NB4 (cell line): ENCODE data around the gene SCLY.

Source experiments
- MYC ChIP-seq: IDR thresholded peaks from 2 replicates; pipeline ENCODE4 v1.6.1; 2011; ENCODE audit warnings: low read depth, low read length
- POLR2A ChIP-seq: IDR thresholded peaks from 2 replicates; pipeline ENCODE4 v1.6.1; 2011; ENCODE audit warnings: mild to moderate bottlenecking; ENCODE audit not compliant: insufficient read length; ENCODE audit errors: extremely low read depth
- TF ChIP-seq, protein P1 (sequence below): IDR thresholded peaks from one replicate; pipeline ENCODE4 v1.5.1; 2012; ENCODE audit warnings: low read depth, low read length
- TF ChIP-seq, protein P2 (sequence below): IDR thresholded peaks from 2 replicates; pipeline ENCODE4 v1.6.1; 2011; ENCODE audit warnings: low read depth, low read length

DNA sequence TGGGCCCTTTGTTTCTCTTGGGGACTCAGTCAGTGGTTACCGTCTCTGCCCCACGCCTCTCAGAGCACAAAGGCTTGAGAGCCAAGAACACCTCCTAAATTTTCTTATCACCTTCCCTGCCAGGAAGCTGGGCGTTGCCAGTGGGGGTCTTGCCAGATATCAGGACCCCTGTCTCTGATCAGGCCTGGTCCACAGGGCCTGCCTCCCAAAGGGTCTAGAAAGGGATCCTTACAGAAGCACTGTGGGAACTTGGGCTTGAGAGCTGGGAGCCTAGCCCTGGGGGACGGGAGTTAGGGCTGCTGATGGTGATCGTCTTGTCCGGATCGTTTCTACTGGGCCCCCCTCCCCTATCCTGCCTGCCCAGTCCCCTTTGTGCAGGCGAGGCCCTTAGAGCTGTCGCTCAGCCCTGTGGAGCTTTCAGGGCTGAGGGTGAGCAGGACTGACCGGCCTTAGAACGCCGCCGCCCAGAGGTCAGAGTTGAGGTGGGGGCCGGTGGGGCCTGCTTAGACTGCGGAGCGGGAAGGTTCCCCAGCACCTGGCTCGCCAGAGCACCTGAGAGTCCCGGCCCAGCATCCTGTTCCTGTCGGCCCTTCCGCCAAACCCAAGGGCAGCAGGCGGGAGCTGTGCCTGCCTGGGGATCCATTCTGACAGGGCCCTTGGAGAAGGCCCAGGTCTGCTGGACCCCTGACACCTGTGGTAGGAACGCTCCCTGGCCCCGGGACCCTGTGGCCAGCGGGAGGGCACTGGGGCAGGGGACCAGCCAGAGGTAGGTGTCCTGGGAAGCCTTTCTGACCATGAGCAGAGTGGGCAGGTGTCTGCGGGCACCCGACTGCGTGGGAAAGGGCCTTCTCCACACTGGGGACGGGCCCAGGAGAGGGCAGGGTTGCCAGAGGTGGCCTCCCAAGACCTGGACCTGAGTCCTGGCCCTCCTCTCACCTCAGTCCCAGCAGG is 40.3 kb downstream of the SCLY start:
- TF ChIP-seq, protein P1, sequence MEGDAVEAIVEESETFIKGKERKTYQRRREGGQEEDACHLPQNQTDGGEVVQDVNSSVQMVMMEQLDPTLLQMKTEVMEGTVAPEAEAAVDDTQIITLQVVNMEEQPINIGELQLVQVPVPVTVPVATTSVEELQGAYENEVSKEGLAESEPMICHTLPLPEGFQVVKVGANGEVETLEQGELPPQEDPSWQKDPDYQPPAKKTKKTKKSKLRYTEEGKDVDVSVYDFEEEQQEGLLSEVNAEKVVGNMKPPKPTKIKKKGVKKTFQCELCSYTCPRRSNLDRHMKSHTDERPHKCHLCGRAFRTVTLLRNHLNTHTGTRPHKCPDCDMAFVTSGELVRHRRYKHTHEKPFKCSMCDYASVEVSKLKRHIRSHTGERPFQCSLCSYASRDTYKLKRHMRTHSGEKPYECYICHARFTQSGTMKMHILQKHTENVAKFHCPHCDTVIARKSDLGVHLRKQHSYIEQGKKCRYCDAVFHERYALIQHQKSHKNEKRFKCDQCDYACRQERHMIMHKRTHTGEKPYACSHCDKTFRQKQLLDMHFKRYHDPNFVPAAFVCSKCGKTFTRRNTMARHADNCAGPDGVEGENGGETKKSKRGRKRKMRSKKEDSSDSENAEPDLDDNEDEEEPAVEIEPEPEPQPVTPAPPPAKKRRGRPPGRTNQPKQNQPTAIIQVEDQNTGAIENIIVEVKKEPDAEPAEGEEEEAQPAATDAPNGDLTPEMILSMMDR = no peak
- TF ChIP-seq POLR2A (no peak), MYC (no peak)
- TF ChIP-seq, protein P2, sequence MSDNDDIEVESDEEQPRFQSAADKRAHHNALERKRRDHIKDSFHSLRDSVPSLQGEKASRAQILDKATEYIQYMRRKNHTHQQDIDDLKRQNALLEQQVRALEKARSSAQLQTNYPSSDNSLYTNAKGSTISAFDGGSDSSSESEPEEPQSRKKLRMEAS = no peak
